PFSK-1 (cell line): ENCODE data around the gene MTFR1L.

Experiments used
- FOXP2 ChIP-seq: optimal IDR thresholded peaks from 2 replicates; pipeline ENCODE3; 2011; ENCODE audit warnings: borderline replicate concordance, control low read depth, inconsistent platforms; ENCODE audit not compliant: insufficient read depth; ENCODE audit errors: extremely low read length, extremely low read depth
- POLR2AphosphoS5 ChIP-seq: IDR thresholded peaks from 2 replicates; pipeline ENCODE4 v1.6.1; 2012; ENCODE audit warnings: low read depth, mild to moderate bottlenecking, control low read depth, low read length, moderate library complexity
- SIN3A ChIP-seq: IDR thresholded peaks from 2 replicates; pipeline ENCODE4 v1.6.1; 2012; ENCODE audit warnings: mild to moderate bottlenecking, low read length, moderate library complexity, borderline replicate concordance; ENCODE audit not compliant: insufficient read depth
- TAF1 ChIP-seq: IDR thresholded peaks from 2 replicates; pipeline ENCODE4 v1.6.1; 2012; ENCODE audit warnings: low read length, control low read depth, borderline replicate concordance; ENCODE audit not compliant: insufficient read depth
- TF ChIP-seq, protein P1 (sequence below), 2 experiments: IDR thresholded peaks; 2 replicates each; pipeline versions ENCODE4 v1.6.1 to v1.8.0; 2011 to 2012; ENCODE audit warnings: low read depth in 2 of 2, low read length in 2 of 2, control low read depth in 1 of 2, inconsistent platforms in 1 of 2, mild to moderate bottlenecking in 1 of 2, moderate library complexity in 1 of 2; ENCODE audit not compliant: insufficient read depth in 1 of 2

The MTFR1L gene

GRCh38 chr1:25844536-25845337, 25.0 kb downstream of the MTFR1L start:
- TF ChIP-seq TAF1 (no peak), FOXP2 (no peak), SIN3A (no peak)
- TF ChIP-seq, protein P1, sequence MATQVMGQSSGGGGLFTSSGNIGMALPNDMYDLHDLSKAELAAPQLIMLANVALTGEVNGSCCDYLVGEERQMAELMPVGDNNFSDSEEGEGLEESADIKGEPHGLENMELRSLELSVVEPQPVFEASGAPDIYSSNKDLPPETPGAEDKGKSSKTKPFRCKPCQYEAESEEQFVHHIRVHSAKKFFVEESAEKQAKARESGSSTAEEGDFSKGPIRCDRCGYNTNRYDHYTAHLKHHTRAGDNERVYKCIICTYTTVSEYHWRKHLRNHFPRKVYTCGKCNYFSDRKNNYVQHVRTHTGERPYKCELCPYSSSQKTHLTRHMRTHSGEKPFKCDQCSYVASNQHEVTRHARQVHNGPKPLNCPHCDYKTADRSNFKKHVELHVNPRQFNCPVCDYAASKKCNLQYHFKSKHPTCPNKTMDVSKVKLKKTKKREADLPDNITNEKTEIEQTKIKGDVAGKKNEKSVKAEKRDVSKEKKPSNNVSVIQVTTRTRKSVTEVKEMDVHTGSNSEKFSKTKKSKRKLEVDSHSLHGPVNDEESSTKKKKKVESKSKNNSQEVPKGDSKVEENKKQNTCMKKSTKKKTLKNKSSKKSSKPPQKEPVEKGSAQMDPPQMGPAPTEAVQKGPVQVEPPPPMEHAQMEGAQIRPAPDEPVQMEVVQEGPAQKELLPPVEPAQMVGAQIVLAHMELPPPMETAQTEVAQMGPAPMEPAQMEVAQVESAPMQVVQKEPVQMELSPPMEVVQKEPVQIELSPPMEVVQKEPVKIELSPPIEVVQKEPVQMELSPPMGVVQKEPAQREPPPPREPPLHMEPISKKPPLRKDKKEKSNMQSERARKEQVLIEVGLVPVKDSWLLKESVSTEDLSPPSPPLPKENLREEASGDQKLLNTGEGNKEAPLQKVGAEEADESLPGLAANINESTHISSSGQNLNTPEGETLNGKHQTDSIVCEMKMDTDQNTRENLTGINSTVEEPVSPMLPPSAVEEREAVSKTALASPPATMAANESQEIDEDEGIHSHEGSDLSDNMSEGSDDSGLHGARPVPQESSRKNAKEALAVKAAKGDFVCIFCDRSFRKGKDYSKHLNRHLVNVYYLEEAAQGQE (IDR thresholded peaks at IDR 0.05; ENCODE audit: insufficient read depth in 1 of 2, low read depth in 2 of 2, low read length in 2 of 2): no peak

DNA sequence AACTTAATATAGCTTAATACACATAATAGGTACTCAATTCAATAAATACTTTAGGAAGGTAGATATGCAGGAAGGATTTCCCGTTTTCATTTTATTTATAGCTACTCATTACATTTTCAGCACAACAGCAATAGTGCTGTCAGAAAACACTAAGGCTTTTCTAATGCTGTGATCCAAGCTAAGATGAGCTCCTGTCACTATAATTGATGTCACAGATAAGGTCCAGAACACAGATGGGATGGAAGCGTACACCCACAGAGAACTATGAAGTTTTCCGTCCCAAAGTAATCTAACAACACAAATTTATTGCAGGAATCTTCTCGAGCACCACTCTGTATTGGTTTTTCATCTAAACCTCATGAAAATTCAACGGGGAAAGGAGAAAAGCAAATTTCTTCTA, 25.9 kb downstream of the MTFR1L start:
- no peak for TF ChIP-seq TAF1
- no peak for TF ChIP-seq FOXP2
- no peak for TF ChIP-seq SIN3A
- TF ChIP-seq, protein P1 (IDR thresholded peaks at IDR 0.05; ENCODE audit: insufficient read depth in 1 of 2, low read depth in 2 of 2, low read length in 2 of 2): no peak
- no peak for TF ChIP-seq POLR2AphosphoS5

- TF ChIP-seq FOXP2: no peak
- no peak for TF ChIP-seq TAF1
- no peak for TF ChIP-seq SIN3A
- no peak for TF ChIP-seq POLR2AphosphoS5
- TF ChIP-seq, protein P1 (IDR thresholded peaks at IDR 0.05; ENCODE audit: insufficient read depth in 1 of 2, low read depth in 2 of 2, low read length in 2 of 2): no peak
These were observed 28.2 kb downstream of the MTFR1L start for GRCh38 chr1:25847929-25848328.

GRCh38 chr1:25848531-25848930, 28.8 kb downstream of the MTFR1L start:
- TF ChIP-seq SIN3A (no peak), FOXP2 (no peak), POLR2AphosphoS5 (no peak), TAF1 (no peak)
- TF ChIP-seq, protein P1 (IDR thresholded peaks at IDR 0.05; ENCODE audit: insufficient read depth in 1 of 2, low read depth in 2 of 2, low read length in 2 of 2): no peak
